GM12878 (cell line): Measurements from ENCODE around the gene TEC. TPM values are rescaled to one million over a fixed set of nuclear protein-coding genes. Genes with fewer than 3 reads are reported as not detected.

ENCODE experiments used
- BACH1 ChIP-seq: fragments of 450-650 bp; IDR thresholded peaks from 2 replicates; pipeline ENCODE4 v1.6.1; 2017; ENCODE audit warnings: mild to moderate bottlenecking, borderline replicate concordance
- CHD2 ChIP-seq: IDR thresholded peaks from 2 replicates; pipeline ENCODE4 v1.6.1; 2011; ENCODE audit warnings: low read depth, low read length, improper control_type of control experiment, borderline replicate concordance
- CHD4 ChIP-seq: fragments of 200-600 bp; sonication (generic); IDR thresholded peaks from 2 replicates; pipeline ENCODE4 v1.6.1; 2016; ENCODE audit warnings: mild to moderate bottlenecking
- E4F1 ChIP-seq: fragments of 450-650 bp; IDR thresholded peaks from 2 replicates; pipeline ENCODE4 v1.6.1; 2018; ENCODE audit warnings: borderline replicate concordance, mild to moderate bottlenecking; ENCODE audit not compliant: partially characterized antibody
- ESRRA ChIP-seq: IDR thresholded peaks from 2 replicates; pipeline ENCODE4 v1.6.1; 2012; ENCODE audit warnings: mild to moderate bottlenecking, low read length, improper control_type of control experiment
- HDAC2 ChIP-seq: fragments of 200-600 bp; sonication (generic); IDR thresholded peaks from 2 replicates; pipeline ENCODE4 v1.6.1; 2017
- HDGF ChIP-seq: fragments of 450-650 bp; IDR thresholded peaks from 2 replicates; pipeline ENCODE4 v1.6.1; 2016; ENCODE audit warnings: antibody characterized with exemption
- HSF1 ChIP-seq: fragments of 150-350 bp; IDR thresholded peaks from 2 replicates; pipeline ENCODE4 v1.6.1; 2014; ENCODE audit warnings: mild to moderate bottlenecking, low read depth, low read length
- IKZF1 ChIP-seq: fragments of 450-650 bp; conservative IDR thresholded peaks from 2 replicates; pipeline ENCODE4 v1.6.1; 2017; ENCODE audit warnings: antibody characterized with exemption, mild to moderate bottlenecking
- IKZF2 ChIP-seq, 2 experiments: fragments of 450-650 bp; IDR thresholded peaks; 2 replicates each; pipeline ENCODE4 v1.6.1; 2017; ENCODE audit warnings: mild to moderate bottlenecking in 2 of 2, moderate library complexity in 2 of 2
- JUND ChIP-seq: IDR thresholded peaks from 2 replicates; pipeline ENCODE4 v1.6.1; 2012; ENCODE audit warnings: low read depth, mild to moderate bottlenecking, low read length, improper control_type of control experiment, moderate library complexity
- KDM1A ChIP-seq: fragments of 200-600 bp; sonication (generic); IDR thresholded peaks from 2 replicates; pipeline ENCODE4 v1.6.1; 2016; ENCODE audit warnings: borderline replicate concordance
- NFXL1 ChIP-seq: fragments of 450-650 bp; IDR thresholded peaks from 2 replicates; pipeline ENCODE4 v1.6.1; 2017; ENCODE audit warnings: antibody characterized with exemption, mild to moderate bottlenecking, borderline replicate concordance
- NR2C1 ChIP-seq: fragments of 450-650 bp; IDR thresholded peaks from 2 replicates; pipeline ENCODE4 v1.6.1; 2017; ENCODE audit warnings: antibody characterized with exemption, mild to moderate bottlenecking, moderate library complexity
- NR2F1 ChIP-seq: fragments of 450-650 bp; conservative IDR thresholded peaks from 2 replicates; pipeline ENCODE4 v1.6.1; 2017; ENCODE audit warnings: mild to moderate bottlenecking
- NRF1 ChIP-seq: conservative IDR thresholded peaks from 2 replicates; pipeline ENCODE4 v1.6.1; 2011; ENCODE audit warnings: mild to moderate bottlenecking, low read depth, low read length, improper control_type of control experiment
- PML ChIP-seq: IDR thresholded peaks from 2 replicates; pipeline ENCODE4 v1.6.1; 2012; ENCODE audit warnings: low read length, inconsistent platforms
- RCOR1 ChIP-seq: conservative IDR thresholded peaks from 2 replicates; pipeline ENCODE4 v1.6.1; 2012; ENCODE audit warnings: low read depth, low read length, improper control_type of control experiment
- REST ChIP-seq: IDR thresholded peaks from 2 replicates; pipeline ENCODE4 v1.6.1; 2012; ENCODE audit warnings: mild to moderate bottlenecking, low read depth, low read length
- SMARCA5 ChIP-seq: fragments of 450-650 bp; IDR thresholded peaks from 2 replicates; pipeline ENCODE4 v1.6.1; 2017; ENCODE audit warnings: mild to moderate bottlenecking
- SMC3 ChIP-seq: IDR thresholded peaks from 2 replicates; pipeline ENCODE4 v1.6.1; 2011; ENCODE audit warnings: low read length, improper control_type of control experiment, borderline replicate concordance
- SUZ12 ChIP-seq: fragments of 200-600 bp; sonication (generic); IDR thresholded peaks from one replicate; pipeline ENCODE4 v1.6.1; 2018; ENCODE audit warnings: antibody characterized with exemption, mild to moderate bottlenecking; ENCODE audit not compliant: unreplicated experiment
- WRNIP1 ChIP-seq: IDR thresholded peaks from 2 replicates; pipeline ENCODE4 v1.6.1; 2011; ENCODE audit warnings: low read depth, low read length, improper control_type of control experiment, borderline replicate concordance
- ZNF207 ChIP-seq: fragments of 450-650 bp; IDR thresholded peaks from 2 replicates; pipeline ENCODE4 v1.6.1; 2014; ENCODE audit warnings: antibody characterized with exemption, mild to moderate bottlenecking, borderline replicate concordance
- polyA plus RNA-seq, 11 experiments: library from polyadenylated mRNA; depleted of rRNA in 4 of 11; unstranded in 6 of 11; stranded (reverse) in 5 of 11; fragments of >200 nt; fragmentation: Nextera tagmentation in 4 of 11; fragmentation: Illumina TruSeq in 1 of 11; extraction: Ambion mirVana in 4 of 11; extraction: Trizol in 1 of 11; gene quantifications; 1 replicate in 1 of 11; 2 replicates in 10 of 11; pipeline versions ENCODE4 v1.2.1 to v1.2.3, GENCODE V29; 2011 to 2016; ENCODE audit warnings: inconsistent platforms in 2 of 11, missing spikeins in 2 of 11, low read depth in 1 of 11
- total RNA-seq, 4 experiments: library from RNA; depleted of rRNA in 3 of 4; stranded (reverse); fragments of >200 nt in 3 of 4; fragmentation: Illumina TruSeq in 1 of 4; extraction: Trizol in 1 of 4; gene quantifications; 2 replicates each; pipeline versions ENCODE4 v1.2.1 to v1.2.3, GENCODE V29; 2013 to 2021
- TF ChIP-seq, protein P1 (sequence below): fragments of 450-650 bp; conservative IDR thresholded peaks from 2 replicates; pipeline ENCODE4 v1.6.1; 2017; ENCODE audit warnings: mild to moderate bottlenecking, moderate library complexity

The TEC gene
- total and polyA plus RNA-seq, 10 of the 15 experiments (the other 5 are each of a cell fraction or from before 2014, with no cell fraction given): 7.4 to 27.2 (median 17.1) TPM

DNA sequence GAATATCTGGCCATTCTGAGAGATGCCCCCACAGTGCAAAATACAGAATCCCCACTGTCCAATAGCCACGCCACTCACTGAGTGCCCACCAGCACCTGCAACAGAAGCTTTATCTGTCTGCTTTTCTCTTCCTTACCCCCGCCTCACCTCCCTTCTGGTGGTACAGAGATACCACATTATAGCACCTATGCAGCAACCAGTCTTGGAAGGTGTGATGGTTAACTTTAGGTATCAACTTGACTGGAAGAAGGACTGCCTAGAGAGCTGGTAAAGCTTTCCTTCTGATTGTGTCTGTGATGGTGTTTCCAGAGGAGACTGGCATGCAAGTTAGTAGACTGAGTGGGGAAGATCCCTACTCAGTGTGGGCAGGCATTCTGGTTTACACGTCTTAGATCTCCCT, 73.8 kb downstream of the TEC start (continued):
- no peak for TF ChIP-seq IKZF2 (IDR thresholded peaks at IDR 0.05)
- TF ChIP-seq CHD4: no peak
- TF ChIP-seq NRF1: no peak
- no peak for TF ChIP-seq REST
- TF ChIP-seq WRNIP1: no peak
- 0 out of 2 replicates have a peak, but pooled peaks have one; percentile 2 for TF ChIP-seq IKZF1
- TF ChIP-seq, protein P1, sequence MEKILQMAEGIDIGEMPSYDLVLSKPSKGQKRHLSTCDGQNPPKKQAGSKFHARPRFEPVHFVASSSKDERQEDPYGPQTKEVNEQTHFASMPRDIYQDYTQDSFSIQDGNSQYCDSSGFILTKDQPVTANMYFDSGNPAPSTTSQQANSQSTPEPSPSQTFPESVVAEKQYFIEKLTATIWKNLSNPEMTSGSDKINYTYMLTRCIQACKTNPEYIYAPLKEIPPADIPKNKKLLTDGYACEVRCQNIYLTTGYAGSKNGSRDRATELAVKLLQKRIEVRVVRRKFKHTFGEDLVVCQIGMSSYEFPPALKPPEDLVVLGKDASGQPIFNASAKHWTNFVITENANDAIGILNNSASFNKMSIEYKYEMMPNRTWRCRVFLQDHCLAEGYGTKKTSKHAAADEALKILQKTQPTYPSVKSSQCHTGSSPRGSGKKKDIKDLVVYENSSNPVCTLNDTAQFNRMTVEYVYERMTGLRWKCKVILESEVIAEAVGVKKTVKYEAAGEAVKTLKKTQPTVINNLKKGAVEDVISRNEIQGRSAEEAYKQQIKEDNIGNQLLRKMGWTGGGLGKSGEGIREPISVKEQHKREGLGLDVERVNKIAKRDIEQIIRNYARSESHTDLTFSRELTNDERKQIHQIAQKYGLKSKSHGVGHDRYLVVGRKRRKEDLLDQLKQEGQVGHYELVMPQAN: no peak
- no peak for TF ChIP-seq NR2F1
- no peak for TF ChIP-seq HDAC2
- peak; percentile 13; the same call in 1 of the 2 replicates for TF ChIP-seq BACH1
- TF ChIP-seq RCOR1: no peak
- no peak for TF ChIP-seq ZNF207
- no peak for TF ChIP-seq NR2C1
- no peak for TF ChIP-seq KDM1A
- no peak for TF ChIP-seq HSF1
- no peak for TF ChIP-seq JUND
- no peak for TF ChIP-seq SUZ12
- TF ChIP-seq ESRRA: no peak
- TF ChIP-seq E4F1: no peak
- no peak for TF ChIP-seq SMARCA5
- no peak for TF ChIP-seq SMC3
- TF ChIP-seq CHD2: no peak
- TF ChIP-seq HDGF: peak; percentile 72; the same call in 1 of the 2 replicates
- no peak for TF ChIP-seq NFXL1
- no peak for TF ChIP-seq PML
